Measurements from ENCODE around the gene C19orf53. TPM values are rescaled to one million over a fixed set of nuclear protein-coding genes. Genes with fewer than 3 reads are reported as not detected.

The C19orf53 gene
- polyA plus RNA-seq, 4 donors = 104 to 126 (median 118) TPM

DNA sequence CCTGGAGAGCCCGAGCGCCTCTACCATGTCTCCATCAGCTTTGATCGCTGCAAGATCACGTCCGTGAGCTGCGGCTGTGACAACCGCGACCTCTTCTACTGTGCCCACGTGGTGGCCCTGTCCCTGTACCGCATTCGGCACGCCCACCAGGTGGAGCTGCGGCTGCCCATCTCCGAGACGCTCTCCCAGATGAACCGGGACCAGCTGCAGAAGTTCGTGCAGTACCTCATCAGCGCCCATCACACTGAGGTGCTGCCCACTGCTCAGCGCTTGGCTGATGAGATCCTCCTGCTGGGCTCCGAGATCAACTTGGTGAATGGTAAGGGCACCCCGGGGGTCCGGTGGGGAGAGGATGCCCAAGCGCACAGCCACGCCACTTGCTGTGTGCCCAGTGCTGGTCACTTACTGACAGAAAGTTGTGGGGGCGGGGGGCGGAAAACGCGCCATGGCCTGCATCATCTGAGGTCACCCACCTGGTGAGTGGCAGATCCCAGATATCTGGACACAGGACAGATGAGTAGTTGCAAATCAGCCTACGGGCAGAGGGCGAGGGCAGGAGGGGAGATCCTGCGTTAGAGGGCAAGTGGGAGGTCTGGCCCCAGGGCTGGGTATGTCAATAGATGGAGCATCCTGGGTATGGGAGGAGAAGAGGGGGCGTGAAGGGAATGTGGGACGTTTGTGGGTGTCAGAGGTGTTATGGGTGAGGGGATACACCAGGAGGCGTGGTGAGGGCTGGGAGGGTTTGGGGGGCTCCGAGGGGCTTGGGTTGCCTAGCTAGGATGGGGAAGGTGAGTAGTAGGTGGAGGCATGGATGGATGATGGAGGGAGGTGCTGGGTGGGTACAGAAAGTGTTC is 30.8 kb downstream of the C19orf53 start:
- no peaks in the 10 kb centered on the region for H3K9me3 ChIP-seq (ENCODE audit: control insufficient read depth in 2 of 2, insufficient read depth in 1 of 2, low read depth in 1 of 2, low read length in 1 of 2)
- H3K27me3 ChIP-seq (ENCODE audit: control insufficient read depth in 3 of 3, insufficient read depth in 3 of 3, low read length in 3 of 3) = no peaks in the 10 kb centered on the region
- H3K27ac ChIP-seq (ENCODE audit: low read depth in 1 of 3, low read length in 2 of 3) = no peak overlapping the region
- no peak for FAIRE-seq
- peak in 1 of 2 donors; percentile 47 for DNase-seq
- peaks cover 0 to 37% (median 0%) of the 10 kb centered on the region in 3 donors for H3K36me3 ChIP-seq (ENCODE audit: control insufficient read depth in 3 of 3, insufficient read depth in 2 of 3, low read depth in 1 of 3, low read length in 3 of 3)
- H3K4me1 ChIP-seq (ENCODE audit: control insufficient read depth in 3 of 3, insufficient read depth in 2 of 3, low read depth in 1 of 3, low read length in 2 of 3) = no peaks in the 10 kb centered on the region
- no peak overlapping the region for H3K4me3 ChIP-seq (ENCODE audit: low read depth in 1 of 3, low read length in 3 of 3)
- 78 to 89% (median 82%) methylated on average over 34 to 35 of the region's 35 CpGs for WGBS, 3 donors

DNA sequence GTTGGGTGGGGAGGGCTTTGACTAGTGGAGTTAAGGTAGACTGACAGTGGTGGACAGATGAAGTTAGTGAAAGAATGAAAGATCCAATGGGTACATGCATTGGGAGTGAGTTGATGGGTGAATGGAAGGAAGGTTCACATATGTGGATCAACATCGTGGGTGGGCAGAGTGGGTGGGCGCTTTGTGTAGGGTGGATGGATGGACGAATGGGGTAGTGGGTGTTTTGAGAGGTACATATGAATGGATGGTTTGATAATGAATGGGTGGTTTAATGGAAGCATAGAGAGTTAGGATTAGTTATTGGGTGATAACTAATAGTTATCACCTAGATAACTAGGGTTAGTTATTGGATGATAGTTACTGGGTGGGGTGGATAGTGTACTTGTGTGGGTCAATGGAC is 32.5 kb downstream of the C19orf53 start:
- Histone ChIP-seq H3K27me3 (ENCODE audit: control insufficient read depth in 3 of 3, insufficient read depth in 3 of 3, low read length in 3 of 3) (no peaks in the 10 kb centered on the region), H3K9me3 (ENCODE audit: control insufficient read depth in 2 of 2, insufficient read depth in 1 of 2, low read depth in 1 of 2, low read length in 1 of 2) (no peaks in the 10 kb centered on the region), H3K4me1 (ENCODE audit: control insufficient read depth in 3 of 3, insufficient read depth in 2 of 3, low read depth in 1 of 3, low read length in 2 of 3) (no peaks in the 10 kb centered on the region), H3K4me3 (ENCODE audit: low read depth in 1 of 3, low read length in 3 of 3) (no peak overlapping the region), H3K36me3 (ENCODE audit: control insufficient read depth in 3 of 3, insufficient read depth in 2 of 3, low read depth in 1 of 3, low read length in 3 of 3) (peaks cover 0 to 39% (median 2%) of the 10 kb centered on the region in 3 donors), H3K27ac (ENCODE audit: low read depth in 1 of 3, low read length in 2 of 3) (no peak overlapping the region)
- WGBS, 3 donors = 96 to 100% (median 96%) methylated on average over 3 of the region's 3 CpGs
- DNase-seq = no peak
- no peak for FAIRE-seq

DNA sequence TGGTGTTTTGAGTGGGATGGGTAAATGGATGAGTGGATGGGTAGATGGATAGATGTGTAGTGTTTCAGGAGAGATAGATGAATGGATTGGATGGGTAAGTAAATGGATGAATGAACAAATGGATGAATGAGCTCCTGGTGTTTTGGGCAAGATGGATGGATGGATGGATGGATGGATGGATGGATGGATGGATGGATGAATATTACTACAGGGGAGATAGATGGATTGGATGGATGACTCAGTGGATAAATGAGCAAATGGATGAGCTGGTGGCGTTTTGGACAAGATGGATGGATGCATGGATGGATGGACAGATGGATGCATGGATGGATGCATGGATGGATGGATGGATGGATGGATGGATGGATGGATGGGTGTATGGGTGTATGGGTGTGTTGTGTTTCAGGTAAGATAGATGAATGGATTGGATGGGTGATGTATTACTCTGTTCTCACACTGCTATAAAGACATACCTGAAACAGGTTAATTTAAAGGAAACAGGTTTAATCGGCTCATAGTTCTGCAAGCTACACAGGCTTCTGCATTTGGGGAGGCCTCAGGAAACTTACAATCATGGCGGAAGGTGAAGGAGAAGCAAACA is 33.3 kb downstream of the C19orf53 start:
- 97 to 100% (median 98%) methylated on average over 3 of the region's 3 CpGs for WGBS, 3 donors
- no peak for FAIRE-seq

DNA sequence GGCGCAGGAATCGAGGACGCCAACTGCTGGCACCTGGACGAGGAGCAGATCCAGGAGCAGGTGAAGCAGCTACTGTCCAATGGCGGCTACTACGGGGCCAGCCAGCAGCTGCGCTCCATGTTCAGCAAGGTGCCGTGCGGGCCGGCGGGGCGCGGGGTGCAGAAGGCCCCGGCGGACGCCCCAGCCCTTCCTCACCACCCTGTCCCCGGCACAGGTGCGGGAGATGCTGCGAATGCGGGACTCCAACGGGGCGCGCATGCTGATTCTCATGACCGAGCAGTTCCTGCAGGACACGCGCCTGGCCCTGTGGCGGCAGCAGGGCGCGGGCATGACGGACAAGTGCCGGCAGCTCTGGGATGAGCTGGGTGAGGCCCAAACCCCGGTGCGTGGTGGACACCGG is 34.6 kb downstream of the C19orf53 start:
- H3K4me1 ChIP-seq (ENCODE audit: control insufficient read depth in 3 of 3, insufficient read depth in 2 of 3, low read depth in 1 of 3, low read length in 2 of 3) = no peaks in the 10 kb centered on the region
- H3K27me3 ChIP-seq (ENCODE audit: control insufficient read depth in 3 of 3, insufficient read depth in 3 of 3, low read length in 3 of 3) = no peaks in the 10 kb centered on the region
- FAIRE-seq (no peak), DNase-seq (no peak)
- H3K27ac ChIP-seq (ENCODE audit: low read depth in 1 of 3, low read length in 2 of 3) = no peak overlapping the region
- H3K9me3 ChIP-seq (ENCODE audit: control insufficient read depth in 2 of 2, insufficient read depth in 1 of 2, low read depth in 1 of 2, low read length in 1 of 2) = no peaks in the 10 kb centered on the region
- WGBS, 3 donors = 96 to 97% (median 97%) methylated on average over 27 to 34 of the region's 34 CpGs
- H3K36me3 ChIP-seq (ENCODE audit: control insufficient read depth in 3 of 3, insufficient read depth in 2 of 3, low read depth in 1 of 3, low read length in 3 of 3) = peaks cover 0 to 48% (median 2%) of the 10 kb centered on the region in 3 donors
- no peak overlapping the region for H3K4me3 ChIP-seq (ENCODE audit: low read depth in 1 of 3, low read length in 3 of 3)

More for the DNA sequence above, 33.3 kb downstream of the C19orf53 start:
- H3K27me3 ChIP-seq (ENCODE audit: control insufficient read depth in 3 of 3, insufficient read depth in 3 of 3, low read length in 3 of 3) = no peaks in the 10 kb centered on the region
- H3K36me3 ChIP-seq (ENCODE audit: control insufficient read depth in 3 of 3, insufficient read depth in 2 of 3, low read depth in 1 of 3, low read length in 3 of 3) = peaks cover 0 to 38% (median 2%) of the 10 kb centered on the region in 3 donors
- no peaks in the 10 kb centered on the region for H3K9me3 ChIP-seq (ENCODE audit: control insufficient read depth in 2 of 2, insufficient read depth in 1 of 2, low read depth in 1 of 2, low read length in 1 of 2)
- no peaks in the 10 kb centered on the region for H3K4me1 ChIP-seq (ENCODE audit: control insufficient read depth in 3 of 3, insufficient read depth in 2 of 3, low read depth in 1 of 3, low read length in 2 of 3)
- no peak for DNase-seq
- H3K4me3 ChIP-seq (ENCODE audit: low read depth in 1 of 3, low read length in 3 of 3) = no peak overlapping the region
- H3K27ac ChIP-seq (ENCODE audit: low read depth in 1 of 3, low read length in 2 of 3) = no peak overlapping the region

DNA sequence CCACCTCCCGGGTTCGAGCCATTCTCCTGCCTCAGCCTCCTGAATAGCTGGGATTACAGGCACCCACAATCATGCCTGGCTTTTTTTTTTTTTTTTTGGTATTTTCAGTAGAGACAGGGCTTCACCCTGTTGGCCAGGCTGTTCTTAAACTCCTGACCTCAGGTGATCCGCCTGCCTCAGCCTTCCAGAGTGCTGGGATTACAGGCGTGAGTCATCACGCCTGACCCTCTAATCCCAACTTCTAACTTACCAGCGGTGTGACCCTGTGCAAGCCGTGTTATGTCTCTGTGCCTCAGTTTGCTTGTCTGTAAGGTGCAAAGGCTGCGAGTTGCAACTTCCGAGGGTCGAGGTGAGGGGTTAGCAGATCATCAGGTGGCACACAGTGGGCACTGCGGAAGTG is 38.3 kb downstream of the C19orf53 start:
- Histone ChIP-seq H3K4me3 (ENCODE audit: low read depth in 1 of 3, low read length in 3 of 3) (no peak overlapping the region), H3K9me3 (ENCODE audit: control insufficient read depth in 2 of 2, insufficient read depth in 1 of 2, low read depth in 1 of 2, low read length in 1 of 2) (no peaks in the 10 kb centered on the region), H3K27ac (ENCODE audit: low read depth in 1 of 3, low read length in 2 of 3) (no peak overlapping the region), H3K36me3 (ENCODE audit: control insufficient read depth in 3 of 3, insufficient read depth in 2 of 3, low read depth in 1 of 3, low read length in 3 of 3) (peaks cover 0 to 62% (median 2%) of the 10 kb centered on the region in 3 donors), H3K27me3 (ENCODE audit: control insufficient read depth in 3 of 3, insufficient read depth in 3 of 3, low read length in 3 of 3) (no peaks in the 10 kb centered on the region), H3K4me1 (ENCODE audit: control insufficient read depth in 3 of 3, insufficient read depth in 2 of 3, low read depth in 1 of 3, low read length in 2 of 3) (peaks cover 0 to 9% (median 3%) of the 10 kb centered on the region in 3 donors)
- FAIRE-seq (no peak), DNase-seq (no peak)
- WGBS, 3 donors = 87 to 95% (median 92%) methylated on average over 11 of the region's 11 CpGs

DNA sequence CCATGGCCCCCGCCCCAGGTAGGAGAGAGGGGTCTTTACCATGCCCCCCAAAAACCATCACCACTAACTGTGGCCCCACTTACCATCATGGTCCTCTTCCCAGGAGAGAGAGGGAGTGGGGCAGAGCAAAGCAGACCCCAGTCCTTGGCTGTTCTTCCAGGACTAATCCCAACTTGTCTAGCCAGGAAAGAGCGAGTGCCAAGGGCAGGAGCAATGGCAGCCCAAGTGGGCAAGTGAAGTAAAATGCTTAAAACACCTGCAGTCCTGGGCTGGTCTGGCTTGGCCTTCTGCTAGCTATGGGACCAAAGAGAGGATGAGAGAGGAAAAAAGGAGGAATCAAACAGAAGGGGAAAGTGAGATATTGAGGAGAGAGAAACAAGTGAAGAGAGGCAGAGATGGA is 38.9 kb downstream of the C19orf53 start:
- H3K4me3 ChIP-seq (ENCODE audit: low read depth in 1 of 3, low read length in 3 of 3) = no peak overlapping the region
- WGBS, 3 donors = 94 to 98% (median 97%) methylated on average over 2 of the region's 2 CpGs
- peaks cover 0 to 64% (median 2%) of the 10 kb centered on the region in 3 donors for H3K36me3 ChIP-seq (ENCODE audit: control insufficient read depth in 3 of 3, insufficient read depth in 2 of 3, low read depth in 1 of 3, low read length in 3 of 3)
- DNase-seq (no peak), FAIRE-seq (no peak)
- H3K9me3 ChIP-seq (ENCODE audit: control insufficient read depth in 2 of 2, insufficient read depth in 1 of 2, low read depth in 1 of 2, low read length in 1 of 2) = no peaks in the 10 kb centered on the region
- peaks cover 0 to 12% (median 3%) of the 10 kb centered on the region in 3 donors for H3K4me1 ChIP-seq (ENCODE audit: control insufficient read depth in 3 of 3, insufficient read depth in 2 of 3, low read depth in 1 of 3, low read length in 2 of 3)
- no peaks in the 10 kb centered on the region for H3K27me3 ChIP-seq (ENCODE audit: control insufficient read depth in 3 of 3, insufficient read depth in 3 of 3, low read length in 3 of 3)
- H3K27ac ChIP-seq (ENCODE audit: low read depth in 1 of 3, low read length in 2 of 3) = no peak overlapping the region

DNA sequence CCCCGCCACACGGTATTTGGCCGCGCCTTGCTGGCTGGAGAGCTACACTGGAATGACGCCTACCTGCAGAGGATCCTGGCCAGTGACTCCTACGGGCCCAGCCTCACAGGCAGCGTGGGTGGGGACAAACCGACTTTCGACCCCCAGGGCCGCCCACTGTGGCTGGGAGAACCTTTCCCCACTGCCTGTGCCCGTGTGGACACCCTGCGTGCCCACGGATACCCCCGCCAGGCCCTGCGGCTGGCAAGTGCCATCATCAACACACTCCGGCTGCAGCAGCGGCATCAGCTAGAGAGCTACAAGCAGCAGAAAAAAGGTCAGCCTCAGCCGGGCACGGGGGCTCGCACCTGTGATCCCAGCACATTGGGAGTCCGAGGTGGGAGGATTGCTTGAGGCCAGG is 40.3 kb downstream of the C19orf53 start:
- DNase-seq = no peak
- no peaks in the 10 kb centered on the region for H3K27me3 ChIP-seq (ENCODE audit: control insufficient read depth in 3 of 3, insufficient read depth in 3 of 3, low read length in 3 of 3)
- no peak overlapping the region for H3K4me3 ChIP-seq (ENCODE audit: low read depth in 1 of 3, low read length in 3 of 3)
- no peak overlapping the region for H3K27ac ChIP-seq (ENCODE audit: low read depth in 1 of 3, low read length in 2 of 3)
- FAIRE-seq = no peak
- no peaks in the 10 kb centered on the region for H3K9me3 ChIP-seq (ENCODE audit: control insufficient read depth in 2 of 2, insufficient read depth in 1 of 2, low read depth in 1 of 2, low read length in 1 of 2)
- peaks cover 0 to 15% (median 3%) of the 10 kb centered on the region in 3 donors for H3K4me1 ChIP-seq (ENCODE audit: control insufficient read depth in 3 of 3, insufficient read depth in 2 of 3, low read depth in 1 of 3, low read length in 2 of 3)
- H3K36me3 ChIP-seq (ENCODE audit: control insufficient read depth in 3 of 3, insufficient read depth in 2 of 3, low read depth in 1 of 3, low read length in 3 of 3) = peaks cover 0 to 51% (median 2%) of the 10 kb centered on the region in 3 donors
- 85 to 94% (median 91%) methylated on average over 20 to 21 of the region's 21 CpGs for WGBS, 3 donors

DNA sequence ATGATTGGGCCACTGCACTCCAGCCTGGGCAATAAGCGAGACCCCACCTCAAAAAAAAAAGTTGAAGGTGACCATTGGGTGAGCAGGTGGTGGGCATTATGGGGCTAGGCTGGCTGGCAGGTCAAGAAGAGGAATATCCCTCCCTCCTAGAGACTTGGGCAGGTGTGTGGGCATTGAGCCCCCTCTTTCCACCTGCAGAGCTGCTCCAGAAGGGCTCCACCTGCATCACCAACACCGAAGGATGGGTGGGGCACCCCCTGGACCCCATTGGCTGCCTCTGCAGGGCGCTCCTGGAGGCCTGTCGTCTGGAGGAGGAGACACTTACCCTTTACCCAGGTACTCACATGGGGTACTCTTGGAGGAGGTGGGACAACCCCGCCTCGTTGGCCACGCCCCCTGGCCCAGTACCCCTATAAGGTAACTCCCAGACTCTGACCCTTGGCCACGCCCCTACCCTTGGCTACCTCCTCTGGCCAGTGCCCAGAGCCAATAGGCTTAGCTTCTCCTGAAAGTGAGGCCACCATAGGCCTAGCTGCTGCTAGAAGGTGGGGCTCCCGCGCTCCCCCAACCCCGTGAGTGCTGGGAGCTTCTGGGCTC is 42.9 kb downstream of the C19orf53 start:
- WGBS, 3 donors = 25 to 59% (median 36%) methylated on average over 11 of the region's 11 CpGs
- no peaks in the 10 kb centered on the region for H3K27me3 ChIP-seq (ENCODE audit: control insufficient read depth in 3 of 3, insufficient read depth in 3 of 3, low read length in 3 of 3)
- peaks cover 0 to 44% (median 0%) of the 10 kb centered on the region in 3 donors for H3K36me3 ChIP-seq (ENCODE audit: control insufficient read depth in 3 of 3, insufficient read depth in 2 of 3, low read depth in 1 of 3, low read length in 3 of 3)
- FAIRE-seq (no peak), DNase-seq (peak; percentile 83 to 95)
- no peaks in the 10 kb centered on the region for H3K9me3 ChIP-seq (ENCODE audit: control insufficient read depth in 2 of 2, insufficient read depth in 1 of 2, low read depth in 1 of 2, low read length in 1 of 2)
- H3K4me1 ChIP-seq (ENCODE audit: control insufficient read depth in 3 of 3, insufficient read depth in 2 of 3, low read depth in 1 of 3, low read length in 2 of 3) = peaks cover 0 to 15% (median 3%) of the 10 kb centered on the region in 3 donors
- H3K4me3 ChIP-seq (ENCODE audit: low read depth in 1 of 3, low read length in 3 of 3) = peak overlapping the region in 2 of 3 donors; percentile 39 to 72
- H3K27ac ChIP-seq (ENCODE audit: low read depth in 1 of 3, low read length in 2 of 3) = peak overlapping the region; percentile 4 to 99 (median 88)
